Activated naive CD8-positive, alpha-beta T cell treated with anti-CD3 and anti-CD28 coated beads, Interleukin-2, amount 50 U/mL, for 16 hours (primary cell): ENCODE measurements around the gene DIRAS1.
"Not testable (repeated sequence)": the region's sequence is repeated elsewhere in the genome, so short reads cannot be mapped to it uniquely, and the experiment has no call there.

ENCODE experiments used
- DNase-seq: peaks from one replicate; pipeline ENCODE4 v3.0.0-alpha.2; 2020; ENCODE audit warnings: low read depth, low spot score

DIRAS1 gene

DNA sequence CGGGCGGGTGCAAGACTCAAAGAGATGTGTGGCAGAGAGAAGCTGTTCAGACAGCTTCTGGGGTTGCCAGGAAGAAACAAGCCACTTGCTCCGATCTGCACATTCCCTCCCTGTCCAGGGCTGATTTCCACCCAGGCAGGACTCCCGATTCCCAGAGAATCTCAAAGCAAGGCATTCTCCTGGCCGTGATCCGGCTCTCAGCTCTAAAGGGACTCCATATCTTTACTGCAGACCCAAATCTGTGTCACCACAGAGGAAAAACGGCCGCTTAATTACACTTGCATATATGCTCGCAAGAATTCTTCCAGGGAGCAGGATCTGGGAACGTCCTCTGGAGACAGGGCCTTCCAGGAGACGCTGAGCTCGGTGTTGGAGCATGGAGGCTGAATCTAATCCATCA lies 44.3 kb downstream of the DIRAS1 start:
- no peak for DNase-seq

- DNase-seq: no peak
Observed at GRCh38 chr19:2675892-2676291, 45.3 kb downstream of the DIRAS1 start.

DNA sequence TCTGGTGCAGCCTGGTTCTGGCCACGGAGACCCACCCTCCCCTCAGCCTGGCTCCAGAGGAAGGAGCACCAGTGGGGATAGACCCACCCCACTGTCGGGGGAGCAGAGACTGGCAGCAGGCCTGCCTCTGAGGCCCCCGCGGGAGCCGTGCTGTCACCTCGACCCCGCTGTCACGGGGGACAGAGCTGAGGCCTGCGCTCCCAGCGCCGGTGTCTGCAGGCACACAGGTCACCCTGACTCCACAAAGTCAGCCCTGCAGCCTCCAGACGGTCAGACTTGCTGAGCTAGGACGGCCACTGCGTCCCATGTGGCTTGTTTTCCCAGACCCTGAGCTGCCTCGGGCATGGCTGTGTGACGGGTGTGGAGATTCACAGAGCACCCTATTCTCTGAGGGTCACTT lies 51.0 kb downstream of the DIRAS1 start:
- DNase-seq: no peak

DNA sequence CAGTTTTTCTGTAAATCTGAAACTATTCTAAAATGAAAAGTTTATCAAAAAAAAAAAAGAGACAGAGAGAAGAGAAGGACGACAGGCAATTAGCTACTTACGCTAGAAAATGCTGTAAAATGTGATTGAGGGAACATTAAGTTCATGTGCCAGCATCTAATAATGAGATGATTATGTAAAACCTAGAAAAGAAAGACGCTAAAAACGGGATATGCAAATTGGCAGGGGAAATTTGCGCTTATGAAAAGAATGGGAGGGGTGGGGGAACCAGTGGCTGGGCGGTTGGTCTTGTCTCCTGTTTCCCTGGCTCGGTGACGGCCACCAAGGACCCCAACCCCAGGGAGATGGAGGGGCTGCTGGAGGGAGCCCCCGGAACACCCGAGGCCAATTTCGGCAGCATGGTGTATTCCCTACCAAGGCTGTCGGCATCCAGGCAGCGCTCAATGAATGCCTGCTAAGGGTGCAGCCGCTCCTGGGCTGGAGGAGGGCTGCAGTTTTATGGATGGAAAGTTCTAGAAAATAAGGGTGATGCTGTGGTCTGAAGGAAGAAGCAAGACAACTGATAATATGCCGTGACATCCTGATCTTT lies 52.9 kb downstream of the DIRAS1 start:
- no peak for DNase-seq

DNA sequence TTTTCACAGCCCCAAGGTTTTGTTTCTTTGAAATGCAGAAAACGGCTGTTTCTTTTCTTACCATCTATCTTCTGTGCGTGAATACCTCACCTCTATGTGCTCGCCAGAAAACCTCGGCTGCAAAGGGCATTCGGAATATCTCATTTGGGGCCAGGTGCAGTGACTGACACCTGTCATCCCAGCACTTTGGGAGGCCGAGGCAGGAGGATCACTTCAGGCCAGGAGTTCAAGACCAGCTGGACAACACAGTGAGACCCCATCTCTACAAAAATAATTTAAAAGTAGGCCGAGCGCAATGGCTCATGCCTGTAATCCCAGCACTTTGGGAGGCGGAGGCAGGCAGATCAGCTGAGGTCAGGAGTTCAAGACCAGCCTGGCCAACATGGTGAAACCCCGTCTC lies 53.8 kb downstream of the DIRAS1 start:
- not testable (repeated sequence) for DNase-seq

- no peak for DNase-seq
Observed at GRCh38 chr19:2666344-2666994, 54.7 kb downstream of the DIRAS1 start.

DNA sequence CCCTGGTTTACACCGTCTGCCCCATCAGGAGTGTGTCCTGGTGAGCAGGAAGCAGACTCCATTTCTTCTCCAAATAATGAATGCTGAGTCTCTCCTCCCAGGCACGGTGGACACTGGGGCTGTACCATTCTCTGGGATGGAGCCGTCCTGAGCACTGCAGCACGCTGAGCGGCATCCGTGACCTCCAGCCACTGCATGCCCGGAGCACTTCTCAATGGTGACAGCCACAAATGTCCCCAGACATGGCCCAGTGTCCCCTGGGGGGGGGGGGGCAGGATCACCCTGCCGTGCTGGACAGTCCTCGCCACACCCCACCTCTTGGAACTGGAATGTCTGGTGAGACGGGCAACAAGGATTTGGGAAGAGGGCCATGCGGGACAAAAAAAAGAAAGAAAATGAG lies 56.1 kb downstream of the DIRAS1 start:
- DNase-seq: no peak
